SK-N-SH (cell line): ENCODE data around the gene ATG2A. TPM values are rescaled to one million over a fixed set of nuclear protein-coding genes. Genes with fewer than 3 reads are reported as not detected.

ENCODE experiments used
- CTCF ChIA-PET: fragments of 300-600, 350-600 bp; formaldehyde crosslinking; extraction: SDS; loops from one replicate; lab custom pipeline; 2021; lab: Yijun Ruan, JAX
- POLR2A ChIA-PET: fragments of 350-600 bp; sonication (Branson Sonifier 250); formaldehyde crosslinking; extraction: SDS; loops from one replicate; lab custom pipeline; 2020; ENCODE audit warnings: antibody characterized with exemption, inconsistent platforms; lab: Yijun Ruan, JAX
- DNase-seq: peaks from one replicate; pipeline ENCODE4 v3.0.0; 2012
- H2AFZ ChIP-seq: fragments of 200-600 bp; sonication (generic); 2 replicates; pipeline ENCODE4 v1.8.1; 2016; ENCODE audit warnings: antibody characterized with exemption, mild to moderate bottlenecking, low read depth
- H3F3A ChIP-seq: fragments of 200-600 bp; sonication (generic); replicated peaks from 2 replicates; pipeline ENCODE3; 2016; ENCODE audit warnings: antibody characterized with exemption, mild to moderate bottlenecking; ENCODE audit not compliant: insufficient read depth
- H3K27ac ChIP-seq, 2 experiments: fragments of 200-500 bp in 1 of 2; fragments of 200-600 bp in 1 of 2; sonication (Bioruptor generic) in 1 of 2; sonication (generic), shearing (Covaris generic) in 1 of 2; 2 replicates each; pipeline versions ENCODE4 v1.5.1 to v1.6.1; 2014 to 2016; ENCODE audit warnings: low read depth in 2 of 2, inconsistent platforms in 1 of 2, low read length in 1 of 2, mild to moderate bottlenecking in 1 of 2, mixed read lengths in 1 of 2
- H3K27me3 ChIP-seq: fragments of 200-600 bp; sonication (generic), shearing (Covaris generic); 2 replicates; pipeline ENCODE4 v1.6.1; 2016; ENCODE audit warnings: mixed run types; ENCODE audit not compliant: insufficient read depth
- H3K36me3 ChIP-seq, 2 experiments: fragments of 200-500 bp in 1 of 2; fragments of 200-600 bp in 1 of 2; sonication (Bioruptor generic) in 1 of 2; sonication (generic) in 1 of 2; replicated peaks in 1 of 2; 2 replicates each; pipeline versions ENCODE3 to v1.5.1; 2014 to 2016; ENCODE audit warnings: low read length in 1 of 2, mild to moderate bottlenecking in 1 of 2; ENCODE audit not compliant: insufficient read depth in 2 of 2, control insufficient read depth in 1 of 2
- H3K4me1 ChIP-seq, 2 experiments: fragments of 200-500 bp in 1 of 2; fragments of 200-600 bp in 1 of 2; sonication (Bioruptor generic) in 1 of 2; sonication (generic), shearing (Covaris generic) in 1 of 2; 2 replicates each; pipeline versions ENCODE4 v1.5.1 to v1.6.1; 2014 to 2016; ENCODE audit warnings: low read depth in 1 of 2, low read length in 1 of 2, mixed run types in 1 of 2; ENCODE audit not compliant: insufficient read depth in 2 of 2, control insufficient read depth in 1 of 2
- H3K4me2 ChIP-seq: fragments of 200-600 bp; sonication (generic), shearing (Covaris generic); 2 replicates; pipeline ENCODE4 v1.6.1; 2017; ENCODE audit warnings: mixed run types
- H3K4me3 ChIP-seq, 2 experiments: fragments of 200-500 bp in 1 of 2; fragments of 200-600 bp in 1 of 2; sonication (Bioruptor generic) in 1 of 2; sonication (generic), shearing (Covaris generic) in 1 of 2; 2 replicates each; pipeline versions ENCODE4 v1.5.1 to v1.8.1; 2014 to 2016; ENCODE audit warnings: low read depth in 2 of 2, inconsistent platforms in 1 of 2, low read length in 1 of 2, mild to moderate bottlenecking in 1 of 2, mixed read lengths in 1 of 2, moderate library complexity in 1 of 2
- H3K79me2 ChIP-seq: fragments of 200-600 bp; sonication (generic); 2 replicates; pipeline ENCODE4 v1.8.1; 2017; ENCODE audit warnings: mild to moderate bottlenecking; ENCODE audit not compliant: insufficient read depth
- H3K9ac ChIP-seq: fragments of 200-600 bp; sonication (generic); 2 replicates; pipeline ENCODE4 v1.6.1; 2017; ENCODE audit warnings: mixed run types
- H3K9me2 ChIP-seq: fragments of 200-600 bp; sonication (generic); 2 replicates; pipeline ENCODE4 v1.6.1; 2017; ENCODE audit warnings: mixed run types
- H3K9me3 ChIP-seq: fragments of 200-600 bp; sonication (generic); 2 replicates; pipeline ENCODE4 v1.6.1; 2017; ENCODE audit warnings: mixed run types, mild to moderate bottlenecking, moderate library complexity
- H4K20me1 ChIP-seq: fragments of 200-600 bp; sonication (generic); 2 replicates; pipeline ENCODE4 v1.6.1; 2017; ENCODE audit warnings: mild to moderate bottlenecking, mixed run types; ENCODE audit not compliant: insufficient read depth
- ELF1 ChIP-seq: IDR thresholded peaks from 2 replicates; pipeline ENCODE4 v1.4.0; 2012
- FOSL2 ChIP-seq: IDR thresholded peaks from 2 replicates; pipeline ENCODE4 v1.4.0; 2012; ENCODE audit warnings: low read depth, mild to moderate bottlenecking, moderate library complexity, borderline replicate concordance
- FOXM1 ChIP-seq: IDR thresholded peaks from 2 replicates; pipeline ENCODE4 v1.4.0; 2012; ENCODE audit warnings: low read depth, mild to moderate bottlenecking
- GABPA ChIP-seq: IDR thresholded peaks from 2 replicates; pipeline ENCODE4 v1.4.0; 2012; ENCODE audit warnings: low read depth, mild to moderate bottlenecking
- JUND ChIP-seq: IDR thresholded peaks from 2 replicates; pipeline ENCODE4 v1.4.0; 2012
- MEF2A ChIP-seq: IDR thresholded peaks from 2 replicates; pipeline ENCODE4 v1.4.0; 2012; ENCODE audit warnings: low read depth, borderline replicate concordance
- MXI1 ChIP-seq: IDR thresholded peaks from 2 replicates; pipeline ENCODE4 v1.6.1; 2012; ENCODE audit warnings: mild to moderate bottlenecking, low read depth, low read length, improper control_type of control experiment
- NRF1 ChIP-seq: IDR thresholded peaks from 2 replicates; pipeline ENCODE4 v1.6.1; 2012; ENCODE audit warnings: low read depth, mild to moderate bottlenecking, low read length
- POLR2AphosphoS5 ChIP-seq: IDR thresholded peaks from 2 replicates; pipeline ENCODE4 v1.6.1; 2012; ENCODE audit warnings: low read depth, low read length
- RCOR1 ChIP-seq: fragments of 150-350 bp; IDR thresholded peaks from 2 replicates; pipeline ENCODE4 v1.6.1; 2017; ENCODE audit warnings: antibody characterized with exemption, low read length
- RXRA ChIP-seq: IDR thresholded peaks from 2 replicates; pipeline ENCODE4 v1.4.0; 2012; ENCODE audit warnings: low read depth, mild to moderate bottlenecking, borderline replicate concordance
- TAF1 ChIP-seq: IDR thresholded peaks from 2 replicates; pipeline ENCODE4 v1.6.1; 2012; ENCODE audit warnings: low read depth, mild to moderate bottlenecking, low read length, moderate library complexity, borderline replicate concordance
- TCF12 ChIP-seq: IDR thresholded peaks from 2 replicates; pipeline ENCODE4 v1.4.0; 2012
- USF1 ChIP-seq: IDR thresholded peaks from 2 replicates; pipeline ENCODE4 v1.4.0; 2012; ENCODE audit warnings: low read depth, borderline replicate concordance
- ZBTB33 ChIP-seq: IDR thresholded peaks from 2 replicates; pipeline ENCODE4 v1.4.0; 2012; ENCODE audit warnings: low read depth, borderline replicate concordance
- WGBS: methylation state at CpG from one replicate; pipeline ENCODE4 v1.1.6; 2017; ENCODE audit warnings: low lambda C conversion rate; 5-methylcytosine and 5-hydroxymethylcytosine counted together
- polyA plus RNA-seq, 3 experiments: library from polyadenylated mRNA; depleted of rRNA; stranded (reverse); fragments of >200 nt; gene quantifications; 2 replicates each; pipeline ENCODE4 v1.2.3, GENCODE V29; 2012
- TF ChIP-seq, protein P1 (sequence below): fragments of 150-350 bp; IDR thresholded peaks from 2 replicates; pipeline ENCODE4 v1.6.1; 2016; ENCODE audit warnings: mild to moderate bottlenecking, low read depth, low read length

The ATG2A gene
- polyA plus RNA-seq, 1 of the 3 experiments (the other 2 are of a cell fraction) = 7.1 TPM

DNA sequence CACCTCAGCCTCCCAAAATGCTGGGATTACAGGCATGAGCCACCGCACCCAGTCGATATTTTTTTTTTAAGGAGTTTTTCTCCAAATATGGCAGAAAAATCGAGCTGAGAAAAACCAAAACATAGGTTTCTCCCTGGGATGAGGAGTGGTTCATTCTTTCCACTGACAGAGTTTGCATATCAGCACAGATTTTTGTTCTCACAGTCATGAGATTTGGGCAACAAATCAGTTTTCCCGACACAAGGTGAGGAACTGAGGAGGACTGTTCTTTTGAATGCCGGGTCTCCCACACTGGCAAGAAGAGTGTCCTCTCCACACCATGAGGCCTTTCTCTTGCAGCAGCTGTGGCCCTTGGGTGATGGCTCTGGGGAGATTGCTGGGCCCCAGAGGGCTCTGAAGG lies 34.8 kb downstream of the ATG2A start:
- peaks cover 11% of the 10 kb centered on the region for H3K79me2 ChIP-seq
- 92% methylated on average over 5 of the region's 5 CpGs for WGBS
- H4K20me1 ChIP-seq = no peaks in the 10 kb centered on the region; the same call in 1 of the 2 replicates
- TF ChIP-seq USF1 (no peak), MEF2A (no peak), POLR2AphosphoS5 (no peak), JUND (no peak), RXRA (no peak), NRF1 (no peak), ELF1 (no peak), MXI1 (no peak), TAF1 (no peak), FOSL2 (no peak), TCF12 (no peak), RCOR1 (no peak), FOXM1 (no peak), GABPA (no peak), ZBTB33 (no peak)
- TF ChIP-seq, protein P1, sequence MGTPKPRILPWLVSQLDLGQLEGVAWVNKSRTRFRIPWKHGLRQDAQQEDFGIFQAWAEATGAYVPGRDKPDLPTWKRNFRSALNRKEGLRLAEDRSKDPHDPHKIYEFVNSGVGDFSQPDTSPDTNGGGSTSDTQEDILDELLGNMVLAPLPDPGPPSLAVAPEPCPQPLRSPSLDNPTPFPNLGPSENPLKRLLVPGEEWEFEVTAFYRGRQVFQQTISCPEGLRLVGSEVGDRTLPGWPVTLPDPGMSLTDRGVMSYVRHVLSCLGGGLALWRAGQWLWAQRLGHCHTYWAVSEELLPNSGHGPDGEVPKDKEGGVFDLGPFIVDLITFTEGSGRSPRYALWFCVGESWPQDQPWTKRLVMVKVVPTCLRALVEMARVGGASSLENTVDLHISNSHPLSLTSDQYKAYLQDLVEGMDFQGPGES = no peak
- H3K9ac ChIP-seq = no peak overlapping the region
- H3K27ac ChIP-seq = no peak overlapping the region
- H3K4me3 ChIP-seq = no peak overlapping the region
- H3F3A ChIP-seq = peaks cover 5% of the 10 kb centered on the region
- H3K9me2 ChIP-seq = no peaks in the 10 kb centered on the region
- POLR2A ChIA-PET = interaction anchor here (0.8 to 1.0 kb wide), 2 partner anchors 10 to 230 kb away, joined by 4 read pairs; partner anchors contain the start of gene TM7SF2
- no peaks in the 10 kb centered on the region for H3K36me3 ChIP-seq
- CTCF ChIA-PET = interaction anchor here (1.4 to 26.7 kb wide), 4 partner anchors 12 to 132 kb away, joined by 3 to 530 read pairs (median 12); partner anchors contain the start of genes ARL2 and CDC42BPG
- H3K9me3 ChIP-seq = no peaks in the 10 kb centered on the region
- H2AFZ ChIP-seq = no peak overlapping the region
- no peak overlapping the region for H3K4me2 ChIP-seq
- no peaks in the 10 kb centered on the region for H3K27me3 ChIP-seq
- no peak for DNase-seq
- peaks cover 0 to 14% of the 10 kb centered on the region in 2 experiments; a peak in 1 of 4 replicates for H3K4me1 ChIP-seq
